Measurements from ENCODE around the gene OR12D2.

GRCh38 chr6:29424575-29424974, 29.1 kb downstream of the OR12D2 start:
- TF ChIP-seq CTCF (IDR thresholded peaks at IDR 0.05) (no peak), POLR2A (IDR thresholded peaks at IDR 0.05) (no peak)

All from lower leg skin (tissue), 3 donors.